GM06990 (cell line): ENCODE measurements around the gene NPBWR2.
"Not testable (repeated sequence)": the region's sequence is repeated elsewhere in the genome, so short reads cannot be mapped to it uniquely, and the experiment has no call there.

Experiments
- DNase-seq: peaks from one replicate; pipeline ENCODE4 v3.0.0-alpha.2; 2011; ENCODE audit not compliant: insufficient read length; ENCODE audit errors: extremely low read depth
- H3K27me3 ChIP-seq: replicated peaks from 2 replicates; pipeline ENCODE4 v1.6.0; 2011; ENCODE audit warnings: low read length; ENCODE audit not compliant: control insufficient read depth, insufficient read depth
- H3K36me3 ChIP-seq: 2 replicates; pipeline ENCODE4 v1.5.1; 2011; ENCODE audit warnings: low read length; ENCODE audit not compliant: control insufficient read depth, insufficient read depth
- H3K4me3 ChIP-seq: replicated peaks from 2 replicates; pipeline ENCODE4 v1.5.1; 2011; ENCODE audit warnings: low read depth, mild to moderate bottlenecking, control low read depth, low read length
- TF ChIP-seq, protein P1 (sequence below): IDR thresholded peaks from 2 replicates; pipeline ENCODE4 v1.5.1; 2011; ENCODE audit warnings: low read length, control low read depth, mild to moderate bottlenecking, inconsistent platforms; ENCODE audit not compliant: insufficient read depth, poor library complexity, severe bottlenecking

Gene NPBWR2

DNA sequence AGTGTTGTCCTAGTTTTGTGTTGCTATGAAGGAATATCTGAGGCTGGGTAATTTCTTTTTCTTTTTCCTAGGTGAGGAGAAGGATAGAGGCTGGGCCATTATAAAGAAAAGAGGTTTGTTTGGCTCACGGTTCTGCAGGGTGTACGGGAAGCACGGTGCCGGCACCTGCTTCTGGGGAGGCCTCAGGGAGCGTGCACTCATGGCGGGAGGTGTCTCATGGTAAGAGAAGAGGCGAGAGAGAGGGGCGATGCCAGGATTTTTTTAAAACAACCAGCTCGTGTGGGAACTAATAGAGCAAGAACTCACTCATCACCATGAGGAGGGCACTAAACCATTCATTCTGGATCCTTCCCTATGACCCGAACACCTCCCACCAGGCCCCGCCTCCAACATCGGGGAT, 14.2 kb upstream of the NPBWR2 start:
- TF ChIP-seq, protein P1, sequence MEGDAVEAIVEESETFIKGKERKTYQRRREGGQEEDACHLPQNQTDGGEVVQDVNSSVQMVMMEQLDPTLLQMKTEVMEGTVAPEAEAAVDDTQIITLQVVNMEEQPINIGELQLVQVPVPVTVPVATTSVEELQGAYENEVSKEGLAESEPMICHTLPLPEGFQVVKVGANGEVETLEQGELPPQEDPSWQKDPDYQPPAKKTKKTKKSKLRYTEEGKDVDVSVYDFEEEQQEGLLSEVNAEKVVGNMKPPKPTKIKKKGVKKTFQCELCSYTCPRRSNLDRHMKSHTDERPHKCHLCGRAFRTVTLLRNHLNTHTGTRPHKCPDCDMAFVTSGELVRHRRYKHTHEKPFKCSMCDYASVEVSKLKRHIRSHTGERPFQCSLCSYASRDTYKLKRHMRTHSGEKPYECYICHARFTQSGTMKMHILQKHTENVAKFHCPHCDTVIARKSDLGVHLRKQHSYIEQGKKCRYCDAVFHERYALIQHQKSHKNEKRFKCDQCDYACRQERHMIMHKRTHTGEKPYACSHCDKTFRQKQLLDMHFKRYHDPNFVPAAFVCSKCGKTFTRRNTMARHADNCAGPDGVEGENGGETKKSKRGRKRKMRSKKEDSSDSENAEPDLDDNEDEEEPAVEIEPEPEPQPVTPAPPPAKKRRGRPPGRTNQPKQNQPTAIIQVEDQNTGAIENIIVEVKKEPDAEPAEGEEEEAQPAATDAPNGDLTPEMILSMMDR = no peak
- Histone ChIP-seq H3K36me3 (no peaks in the 10 kb centered on the region), H3K4me3 (no peak overlapping the region), H3K27me3 (no peaks in the 10 kb centered on the region; the same call in 1 of the 2 replicates)
- no peak for DNase-seq

DNA sequence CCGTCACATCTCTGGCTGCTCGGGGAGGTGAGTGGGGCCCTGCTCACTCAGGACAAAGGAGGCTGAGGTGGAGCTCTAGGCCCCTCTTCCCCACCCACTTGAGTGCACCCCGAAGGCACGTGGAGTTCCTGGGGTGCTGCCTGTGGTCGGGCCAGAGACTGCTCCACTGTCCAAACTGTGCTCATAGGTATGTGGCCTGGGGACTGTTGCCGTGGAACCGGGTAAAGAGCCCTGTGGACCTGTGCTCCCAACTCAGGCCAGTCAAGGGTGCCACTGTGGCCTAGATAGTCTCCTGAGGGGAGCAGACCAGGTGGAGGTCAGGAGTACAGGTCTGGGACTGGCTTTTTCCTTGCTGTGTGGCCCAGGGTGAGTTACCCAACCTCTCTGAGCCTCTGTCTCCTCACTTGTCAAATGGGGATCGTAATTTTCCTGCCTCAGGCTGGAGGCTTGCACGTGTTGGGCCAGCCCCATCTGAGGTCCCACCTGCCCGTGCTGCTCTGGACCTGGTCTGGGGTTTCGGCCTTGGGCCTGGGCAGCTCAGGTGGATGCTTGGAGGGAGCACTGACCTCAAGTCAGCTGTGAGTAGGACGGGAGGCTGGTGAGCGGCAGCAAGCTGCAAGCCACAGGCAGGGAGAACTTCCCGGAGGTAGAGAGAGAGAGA, 12.4 kb upstream of the NPBWR2 start:
- peak; percentile 41 for DNase-seq
- H3K36me3 ChIP-seq = no peaks in the 10 kb centered on the region
- H3K4me3 ChIP-seq = no peak overlapping the region
- H3K27me3 ChIP-seq = no peaks in the 10 kb centered on the region
- TF ChIP-seq, protein P1 = no peak

DNA sequence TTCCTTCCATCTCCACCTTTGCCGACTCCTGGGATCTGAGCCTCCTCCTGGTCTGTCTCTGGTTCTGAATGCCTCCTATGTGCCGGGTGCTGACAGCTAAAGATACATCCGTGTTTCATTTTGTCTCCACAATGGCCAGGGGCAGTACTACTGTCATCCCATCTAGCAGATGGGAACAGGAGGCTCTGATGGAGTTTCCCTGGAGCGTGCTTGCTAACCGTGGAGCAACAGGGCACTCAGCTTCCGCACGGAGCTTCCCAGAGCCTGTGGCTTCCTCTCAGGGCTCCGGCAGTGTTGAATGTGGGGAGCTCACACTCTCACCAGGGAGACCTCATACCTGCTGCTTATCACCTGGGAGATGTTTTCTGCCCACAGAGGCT, 11.9 kb upstream of the NPBWR2 start:
- DNase-seq = no peak
- Histone ChIP-seq H3K27me3 (no peaks in the 10 kb centered on the region), H3K36me3 (no peaks in the 10 kb centered on the region), H3K4me3 (no peak overlapping the region)
- TF ChIP-seq, protein P1 = no peak

DNA sequence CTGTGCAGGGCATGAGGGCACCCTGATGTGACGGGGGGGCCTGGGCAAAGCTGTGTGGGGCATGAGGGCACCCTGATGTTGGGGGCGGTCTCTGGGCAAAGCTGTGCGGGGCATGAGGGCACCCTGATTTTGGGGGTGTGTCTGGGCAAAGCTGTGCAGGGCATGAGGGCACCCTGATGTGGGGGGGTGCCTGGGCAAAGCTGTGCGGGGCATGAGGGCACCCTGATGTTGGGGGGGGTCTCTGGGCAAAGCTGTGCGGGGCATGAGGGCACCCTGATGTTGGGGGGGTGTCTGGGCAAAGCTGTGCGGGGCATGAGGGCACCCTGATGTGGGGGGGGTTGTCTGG, 10.0 kb upstream of the NPBWR2 start:
- H3K27me3 ChIP-seq, H3K4me3 ChIP-seq, H3K36me3 ChIP-seq, DNase-seq: not testable (repeated sequence)

- TF ChIP-seq, protein P1 = no peak
- DNase-seq = no peak
- H3K36me3 ChIP-seq = no peaks in the 10 kb centered on the region
- no peaks in the 10 kb centered on the region; the same call in 1 of the 2 replicates for H3K27me3 ChIP-seq
- H3K4me3 ChIP-seq = no peak overlapping the region
Observed at GRCh38 chr20:64116541-64117431, 9.4 kb upstream of the NPBWR2 start.

DNA sequence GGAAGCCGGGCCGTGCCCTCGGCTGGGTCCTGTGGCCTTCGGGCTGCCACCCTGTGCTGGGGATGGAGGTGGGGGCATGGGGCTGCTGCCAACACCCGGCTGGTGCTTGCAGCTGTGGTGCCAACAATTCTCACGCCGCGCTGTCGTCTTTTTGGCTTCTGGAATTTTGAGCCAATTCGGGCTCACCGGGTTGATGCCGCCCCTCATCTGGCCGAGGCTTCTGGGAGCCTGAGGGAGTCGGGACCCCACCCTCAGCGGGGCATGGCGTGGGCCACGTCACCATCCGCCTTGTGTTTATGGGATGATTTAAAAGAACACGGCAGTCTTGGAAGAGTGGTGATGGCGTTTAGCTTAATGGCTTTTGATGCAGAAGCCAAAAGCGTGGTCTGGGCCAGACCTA, 8.7 kb upstream of the NPBWR2 start:
- H3K4me3 ChIP-seq = no peak overlapping the region
- H3K36me3 ChIP-seq = no peaks in the 10 kb centered on the region
- H3K27me3 ChIP-seq = no peaks in the 10 kb centered on the region; the same call in 1 of the 2 replicates
- TF ChIP-seq, protein P1 = no peak
- no peak for DNase-seq
